Panc1 (cell line): ENCODE measurements around the gene CYTH3. TPM values are rescaled to one million over a fixed set of nuclear protein-coding genes. Genes with fewer than 3 reads are reported as not detected.

Source experiments
- ATAC-seq: fragments of 200-7000 bp; cut with Tn5 transposase; 2 replicates; pipeline ENCODE4 v1.9.1; 2020; ENCODE audit warnings: mild to moderate bottlenecking, moderate library complexity
- BruUV-seq: library from RNA; stranded (reverse); fragments of 400-500 nt; replicated peaks from 2 replicates; lab custom pipeline; 2021; lab: Mats Ljungman, UMichigan
- CTCF ChIA-PET: fragments of 300-600 bp; sonication (Branson Sonifier 250); formaldehyde crosslinking; loops from one replicate; lab custom pipeline; 2022; ENCODE audit warnings: antibody characterized with exemption; lab: Charles Lee
- POLR2A ChIA-PET: fragments of 300-600 bp; sonication (Branson Sonifier 250); formaldehyde crosslinking; loops from one replicate; lab custom pipeline; 2022; ENCODE audit warnings: antibody characterized with exemption; lab: Charles Lee
- DNase-seq: peaks from one replicate; pipeline ENCODE4 v3.0.0-alpha.2; 2010; ENCODE audit warnings: low read depth, low spot score
- H3K27ac ChIP-seq: 2 replicates; pipeline ENCODE4 v1.5.1; 2011; ENCODE audit warnings: mild to moderate bottlenecking, low read length, inconsistent platforms
- H3K27me3 ChIP-seq: fragments of 200-500 bp; sonication (Bioruptor generic); 2 replicates; pipeline ENCODE4 v1.6.0; 2014; ENCODE audit warnings: low read length, inconsistent platforms; ENCODE audit not compliant: control insufficient read depth, insufficient read depth
- H3K36me3 ChIP-seq: fragments of 200-500 bp; sonication (Bioruptor generic); 2 replicates; pipeline ENCODE4 v1.5.1; 2014; ENCODE audit warnings: inconsistent platforms, mild to moderate bottlenecking, low read length, moderate library complexity; ENCODE audit not compliant: control insufficient read depth, insufficient read depth
- H3K4me1 ChIP-seq: 2 replicates; pipeline ENCODE4 v1.5.1; 2011; ENCODE audit warnings: inconsistent platforms, mild to moderate bottlenecking, low read length, moderate library complexity; ENCODE audit not compliant: control insufficient read depth, insufficient read depth
- H3K4me3 ChIP-seq, 2 experiments: 2 replicates each; pipeline ENCODE4 v1.5.1; 2011 to 2012; ENCODE audit warnings: low read depth in 2 of 2, low read length in 2 of 2, mild to moderate bottlenecking in 2 of 2, inconsistent platforms in 1 of 2, moderate library complexity in 1 of 2
- H3K9me3 ChIP-seq: fragments of 200-500 bp; sonication (Bioruptor generic); 2 replicates; pipeline ENCODE4 v1.5.1; 2014; ENCODE audit warnings: low read depth, mild to moderate bottlenecking, inconsistent platforms, low read length, moderate library complexity; ENCODE audit not compliant: control insufficient read depth, insufficient read depth
- CTCF ChIP-seq: fragments of 450-650 bp; IDR thresholded peaks from 2 replicates; pipeline ENCODE4 v1.5.1; 2017; ENCODE audit warnings: mild to moderate bottlenecking
- POLR2AphosphoS5 ChIP-seq: IDR thresholded peaks from 2 replicates; pipeline ENCODE4 v1.6.1; 2012; ENCODE audit warnings: mild to moderate bottlenecking, low read depth, low read length, moderate library complexity
- SIN3A ChIP-seq: IDR thresholded peaks from 2 replicates; pipeline ENCODE4 v1.6.1; 2012; ENCODE audit warnings: low read depth, mild to moderate bottlenecking, low read length, moderate library complexity, borderline replicate concordance; ENCODE audit not compliant: insufficient read depth
- TCF7L2 ChIP-seq: IDR thresholded peaks from 2 replicates; pipeline ENCODE4 v1.6.1; 2011; ENCODE audit warnings: mild to moderate bottlenecking, low read depth, low read length, inconsistent platforms
- in situ Hi-C: cut with HindIII; loops from 2 replicates; pipeline ENCODE4 v1.10.0; 2016; ENCODE audit warnings: low sequenced_read_pairs, low pct_unique_long_range_greater_than_20kb
- intact Hi-C: fragments of 100-400 bp; cut with micrococcal nuclease; formaldehyde crosslinking; loops from one replicate; pipeline ENCODE4 v1.10.0; 2022; ENCODE audit not compliant: unreplicated experiment
- total RNA-seq: library from RNA; stranded (reverse); gene quantifications from one replicate; pipeline ENCODE4 v1.2.1, GENCODE V29; 2021; ENCODE audit not compliant: unreplicated experiment
- TF ChIP-seq, protein P1 (sequence below), 2 experiments: IDR thresholded peaks; 2 replicates each; pipeline ENCODE4 v1.6.1; 2011 to 2012; ENCODE audit warnings: low read depth in 2 of 2, control low read depth in 1 of 2, low read length in 1 of 2, mild to moderate bottlenecking in 1 of 2, moderate library complexity in 1 of 2; ENCODE audit not compliant: insufficient read depth in 1 of 2

The CYTH3 gene
- total RNA-seq, 1 experiment from 2014 or later: 35.5 TPM

GRCh38 chr7:6181136-6181535 is 91.3 kb downstream of the CYTH3 start:
- CTCF ChIA-PET: no interaction called here
- DNase-seq (no peak), ATAC-seq (no peak)
- TF ChIP-seq POLR2AphosphoS5 (no peak), CTCF (no peak), TCF7L2 (no peak), SIN3A (no peak)
- TF ChIP-seq, protein P1, sequence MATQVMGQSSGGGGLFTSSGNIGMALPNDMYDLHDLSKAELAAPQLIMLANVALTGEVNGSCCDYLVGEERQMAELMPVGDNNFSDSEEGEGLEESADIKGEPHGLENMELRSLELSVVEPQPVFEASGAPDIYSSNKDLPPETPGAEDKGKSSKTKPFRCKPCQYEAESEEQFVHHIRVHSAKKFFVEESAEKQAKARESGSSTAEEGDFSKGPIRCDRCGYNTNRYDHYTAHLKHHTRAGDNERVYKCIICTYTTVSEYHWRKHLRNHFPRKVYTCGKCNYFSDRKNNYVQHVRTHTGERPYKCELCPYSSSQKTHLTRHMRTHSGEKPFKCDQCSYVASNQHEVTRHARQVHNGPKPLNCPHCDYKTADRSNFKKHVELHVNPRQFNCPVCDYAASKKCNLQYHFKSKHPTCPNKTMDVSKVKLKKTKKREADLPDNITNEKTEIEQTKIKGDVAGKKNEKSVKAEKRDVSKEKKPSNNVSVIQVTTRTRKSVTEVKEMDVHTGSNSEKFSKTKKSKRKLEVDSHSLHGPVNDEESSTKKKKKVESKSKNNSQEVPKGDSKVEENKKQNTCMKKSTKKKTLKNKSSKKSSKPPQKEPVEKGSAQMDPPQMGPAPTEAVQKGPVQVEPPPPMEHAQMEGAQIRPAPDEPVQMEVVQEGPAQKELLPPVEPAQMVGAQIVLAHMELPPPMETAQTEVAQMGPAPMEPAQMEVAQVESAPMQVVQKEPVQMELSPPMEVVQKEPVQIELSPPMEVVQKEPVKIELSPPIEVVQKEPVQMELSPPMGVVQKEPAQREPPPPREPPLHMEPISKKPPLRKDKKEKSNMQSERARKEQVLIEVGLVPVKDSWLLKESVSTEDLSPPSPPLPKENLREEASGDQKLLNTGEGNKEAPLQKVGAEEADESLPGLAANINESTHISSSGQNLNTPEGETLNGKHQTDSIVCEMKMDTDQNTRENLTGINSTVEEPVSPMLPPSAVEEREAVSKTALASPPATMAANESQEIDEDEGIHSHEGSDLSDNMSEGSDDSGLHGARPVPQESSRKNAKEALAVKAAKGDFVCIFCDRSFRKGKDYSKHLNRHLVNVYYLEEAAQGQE (IDR thresholded peaks at IDR 0.05; ENCODE audit: insufficient read depth in 1 of 2, low read depth in 2 of 2, low read length in 1 of 2): no peak
- Histone ChIP-seq H3K36me3 (no peaks in the 10 kb centered on the region; the same call in 1 of the 2 replicates), H3K4me3 (no peak overlapping the region), H3K27me3 (no peaks in the 10 kb centered on the region), H3K4me1 (no peaks in the 10 kb centered on the region; the same call in 1 of the 2 replicates), H3K9me3 (no peaks in the 10 kb centered on the region), H3K27ac (no peak overlapping the region)
- POLR2A ChIA-PET: no interaction called here
- in situ Hi-C loops: no loop called here
- BruUV-seq: no TSS peak
- intact Hi-C loops: no loop called here

DNA sequence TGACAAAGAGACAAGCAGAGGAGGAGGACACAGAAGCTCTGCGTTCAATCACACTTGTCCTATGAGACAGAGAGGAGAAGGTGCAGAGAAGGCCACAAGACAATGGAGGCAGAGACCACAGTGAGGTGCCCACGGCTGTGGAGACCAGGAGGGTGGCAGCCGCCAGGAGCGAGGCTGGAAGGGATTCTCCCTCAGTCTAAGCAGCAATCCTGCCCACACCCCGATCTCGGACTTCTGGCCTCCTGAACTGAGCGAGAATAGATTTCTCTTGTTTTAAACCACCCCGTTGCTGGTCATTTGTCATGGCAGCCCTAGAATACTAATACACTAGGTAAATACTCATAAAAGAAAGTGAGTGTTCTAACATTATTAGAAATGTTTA is 92.1 kb downstream of the CYTH3 start:
- Histone ChIP-seq H3K27me3 (no peaks in the 10 kb centered on the region), H3K36me3 (no peaks in the 10 kb centered on the region; the same call in 1 of the 2 replicates), H3K4me3 (no peak overlapping the region), H3K9me3 (no peaks in the 10 kb centered on the region), H3K27ac (no peak overlapping the region), H3K4me1 (no peaks in the 10 kb centered on the region; the same call in 1 of the 2 replicates)
- no TSS peak for BruUV-seq
- no peak for TF ChIP-seq POLR2AphosphoS5
- TF ChIP-seq TCF7L2: no peak
- TF ChIP-seq, protein P1 (IDR thresholded peaks at IDR 0.05; ENCODE audit: insufficient read depth in 1 of 2, low read depth in 2 of 2, low read length in 1 of 2): no peak
- no peak for TF ChIP-seq CTCF
- TF ChIP-seq SIN3A: no peak
- ATAC-seq: no peak
- DNase-seq: no peak
- POLR2A ChIA-PET: no interaction called here
- in situ Hi-C loops (no loop called here), intact Hi-C loops (no loop called here)
- CTCF ChIA-PET: no interaction called here
